ENCODE results near the gene BMP7. TPM values are rescaled to one million over a fixed set of nuclear protein-coding genes. Genes with fewer than 3 reads are reported as not detected.

BMP7 gene
- total and polyA plus RNA-seq, 2 of the 13 experiments (the other 11 are each of a cell fraction or from before 2014, with no cell fraction given) = not detected

DNA sequence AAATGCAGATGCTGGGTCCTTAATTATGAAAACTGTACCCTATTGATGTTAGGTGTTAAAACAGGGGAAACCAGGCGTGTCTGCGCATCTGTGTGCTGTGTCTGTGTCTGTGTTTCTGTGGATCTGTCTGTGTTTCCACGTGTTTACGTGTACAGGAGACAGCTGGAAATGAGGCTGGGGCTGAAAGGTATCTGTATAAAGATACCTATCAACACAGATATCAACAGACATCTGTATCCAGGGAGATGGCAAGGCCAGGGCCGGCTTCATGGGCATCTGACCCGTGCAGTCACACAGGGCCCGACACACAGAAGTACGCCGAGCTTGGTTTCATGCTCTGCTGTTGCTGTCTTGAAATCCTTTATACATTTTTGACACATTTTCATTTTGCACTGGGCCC is 48.6 kb downstream of the BMP7 start:
- TF ChIP-seq, protein P1, sequence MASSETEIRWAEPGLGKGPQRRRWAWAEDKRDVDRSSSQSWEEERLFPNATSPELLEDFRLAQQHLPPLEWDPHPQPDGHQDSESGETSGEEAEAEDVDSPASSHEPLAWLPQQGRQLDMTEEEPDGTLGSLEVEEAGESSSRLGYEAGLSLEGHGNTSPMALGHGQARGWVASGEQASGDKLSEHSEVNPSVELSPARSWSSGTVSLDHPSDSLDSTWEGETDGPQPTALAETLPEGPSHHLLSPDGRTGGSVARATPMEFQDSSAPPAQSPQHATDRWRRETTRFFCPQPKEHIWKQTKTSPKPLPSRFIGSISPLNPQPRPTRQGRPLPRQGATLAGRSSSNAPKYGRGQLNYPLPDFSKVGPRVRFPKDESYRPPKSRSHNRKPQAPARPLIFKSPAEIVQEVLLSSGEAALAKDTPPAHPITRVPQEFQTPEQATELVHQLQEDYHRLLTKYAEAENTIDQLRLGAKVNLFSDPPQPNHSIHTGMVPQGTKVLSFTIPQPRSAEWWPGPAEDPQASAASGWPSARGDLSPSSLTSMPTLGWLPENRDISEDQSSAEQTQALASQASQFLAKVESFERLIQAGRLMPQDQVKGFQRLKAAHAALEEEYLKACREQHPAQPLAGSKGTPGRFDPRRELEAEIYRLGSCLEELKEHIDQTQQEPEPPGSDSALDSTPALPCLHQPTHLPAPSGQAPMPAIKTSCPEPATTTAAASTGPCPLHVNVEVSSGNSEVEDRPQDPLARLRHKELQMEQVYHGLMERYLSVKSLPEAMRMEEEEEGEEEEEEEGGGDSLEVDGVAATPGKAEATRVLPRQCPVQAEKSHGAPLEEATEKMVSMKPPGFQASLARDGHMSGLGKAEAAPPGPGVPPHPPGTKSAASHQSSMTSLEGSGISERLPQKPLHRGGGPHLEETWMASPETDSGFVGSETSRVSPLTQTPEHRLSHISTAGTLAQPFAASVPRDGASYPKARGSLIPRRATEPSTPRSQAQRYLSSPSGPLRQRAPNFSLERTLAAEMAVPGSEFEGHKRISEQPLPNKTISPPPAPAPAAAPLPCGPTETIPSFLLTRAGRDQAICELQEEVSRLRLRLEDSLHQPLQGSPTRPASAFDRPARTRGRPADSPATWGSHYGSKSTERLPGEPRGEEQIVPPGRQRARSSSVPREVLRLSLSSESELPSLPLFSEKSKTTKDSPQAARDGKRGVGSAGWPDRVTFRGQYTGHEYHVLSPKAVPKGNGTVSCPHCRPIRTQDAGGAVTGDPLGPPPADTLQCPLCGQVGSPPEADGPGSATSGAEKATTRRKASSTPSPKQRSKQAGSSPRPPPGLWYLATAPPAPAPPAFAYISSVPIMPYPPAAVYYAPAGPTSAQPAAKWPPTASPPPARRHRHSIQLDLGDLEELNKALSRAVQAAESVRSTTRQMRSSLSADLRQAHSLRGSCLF (CRISPR knock-in tag; IDR thresholded peaks at IDR 0.05; ENCODE audit: borderline replicate concordance) = no peak
- no peak for TF ChIP-seq KAT2B (IDR thresholded peaks at IDR 0.05; ENCODE audit: borderline replicate concordance, low read depth, low read length)
- TF ChIP-seq, protein P2, sequence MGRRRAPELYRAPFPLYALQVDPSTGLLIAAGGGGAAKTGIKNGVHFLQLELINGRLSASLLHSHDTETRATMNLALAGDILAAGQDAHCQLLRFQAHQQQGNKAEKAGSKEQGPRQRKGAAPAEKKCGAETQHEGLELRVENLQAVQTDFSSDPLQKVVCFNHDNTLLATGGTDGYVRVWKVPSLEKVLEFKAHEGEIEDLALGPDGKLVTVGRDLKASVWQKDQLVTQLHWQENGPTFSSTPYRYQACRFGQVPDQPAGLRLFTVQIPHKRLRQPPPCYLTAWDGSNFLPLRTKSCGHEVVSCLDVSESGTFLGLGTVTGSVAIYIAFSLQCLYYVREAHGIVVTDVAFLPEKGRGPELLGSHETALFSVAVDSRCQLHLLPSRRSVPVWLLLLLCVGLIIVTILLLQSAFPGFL (CRISPR knock-in tag; IDR thresholded peaks at IDR 0.05) = no peak
- TF ChIP-seq NR1H2 (CRISPR knock-in tag; IDR thresholded peaks at IDR 0.05; ENCODE audit: borderline replicate concordance, low read depth) = no peak
- TF ChIP-seq EEA1 (CRISPR knock-in tag; IDR thresholded peaks at IDR 0.05; ENCODE audit: borderline replicate concordance) = no peak
- TF ChIP-seq ZBTB38 (CRISPR knock-in tag; IDR thresholded peaks at IDR 0.05) = no peak
- no peak for TF ChIP-seq SOX5 (CRISPR knock-in tag; IDR thresholded peaks at IDR 0.05; ENCODE audit: borderline replicate concordance)
- in situ Hi-C loops (cut with HindIII; ENCODE audit: extremely low pct_ligation_motif_present, low pct_unique_long_range_greater_than_20kb) (no loop called here), intact Hi-C loops (cut with micrococcal nuclease; ENCODE audit: unreplicated experiment) (no loop called here)
- FAIRE-seq (no peak), DNase-seq (ENCODE audit: low spot score) (no peak), ATAC-seq (no peak)
- ChIA-PET POLR2A (no interaction called here), CTCF (ENCODE audit: low intra/inter-chr PET ratio, low total read pairs) (no interaction called here)
- no peak overlapping the region for H3K27ac ChIP-seq (ENCODE audit: extremely low read length, insufficient read depth, low read length)
- H2AFZ ChIP-seq (ENCODE audit: low read length) = no peak overlapping the region
- no peaks in the 10 kb centered on the region; the same call in 1 of the 2 replicates for H4K20me1 ChIP-seq (ENCODE audit: insufficient read depth, low read length)
- no peaks in the 10 kb centered on the region for H3K36me3 ChIP-seq (replicated peaks in 1 of 2; ENCODE audit: control insufficient read depth in 1 of 2, insufficient read depth in 2 of 2, low read length in 2 of 2)
- no peaks in the 10 kb centered on the region for H3K4me1 ChIP-seq (ENCODE audit: insufficient read depth, low read length)
- no peak overlapping the region for H3K9ac ChIP-seq (ENCODE audit: insufficient read depth, low read depth, low read length)
- WGBS (ENCODE audit: low lambda C conversion rate) = 67% methylated on average over 9 of the region's 9 CpGs
- H3K9me3 ChIP-seq (ENCODE audit: low read length) = no peaks in the 10 kb centered on the region
- H3K27me3 ChIP-seq (ENCODE audit: control insufficient read depth in 1 of 2, insufficient read depth in 2 of 2, low read length in 2 of 2) = peaks cover 8 to 55% of the 10 kb centered on the region in 2 experiments; a peak in 4 of 5 replicates
- H3K4me3 ChIP-seq (replicated peaks in 1 of 3; ENCODE audit: insufficient read depth in 1 of 3, low read depth in 2 of 3, low read length in 3 of 3) = no peak overlapping the region
- BruUV-seq (replicated peaks) = no TSS peak
- no peak overlapping the region for H3K4me2 ChIP-seq (ENCODE audit: low read depth, low read length)
- H3K79me2 ChIP-seq (ENCODE audit: insufficient read depth, low read length) = no peaks in the 10 kb centered on the region
